Measurements from ENCODE around the gene CYP4F8.
"Not testable (repeated sequence)": the region's sequence is repeated elsewhere in the genome, so short reads cannot be mapped to it uniquely, and the experiment has no call there.

Gene CYP4F8

GRCh38 chr19:15614507-15615379 lies at the start of gene CYP4F8:
Gene CYP4F8 (plus strand): TSS chr19:15615218. CDS start chr19:15615617, 399 bp downstream.
- no peak for DNase-seq

- no peak for DNase-seq
These were observed 44.6 kb upstream of the CYP4F8 start for GRCh38 chr19:15570420-15570819.

GRCh38 chr19:15575406-15575805 lies 39.6 kb upstream of the CYP4F8 start:
- no peak for DNase-seq

- no peak for DNase-seq
These were observed 38.4 kb upstream of the CYP4F8 start for GRCh38 chr19:15576526-15577156.

GRCh38 chr19:15577184-15577771 lies 37.7 kb upstream of the CYP4F8 start:
- DNase-seq: no peak

- no peak for DNase-seq
These were observed 31.7 kb upstream of the CYP4F8 start for GRCh38 chr19:15583346-15583745.

GRCh38 chr19:15584095-15584494 lies 30.9 kb upstream of the CYP4F8 start:
- DNase-seq: no peak

- DNase-seq: peak; percentile 27 to 45
These were observed 30.4 kb upstream of the CYP4F8 start for GRCh38 chr19:15584541-15585115.

GRCh38 chr19:15587663-15588062 lies 27.4 kb upstream of the CYP4F8 start:
- DNase-seq: no peak

GRCh38 chr19:15588265-15588664 lies 26.8 kb upstream of the CYP4F8 start:
- DNase-seq: no peak

- no peak for DNase-seq
These were observed 25.1 kb upstream of the CYP4F8 start for GRCh38 chr19:15589760-15590451.

GRCh38 chr19:15591796-15592195 lies 23.2 kb upstream of the CYP4F8 start:
- no peak for DNase-seq

- DNase-seq: not testable (repeated sequence)
These were observed 22.5 kb upstream of the CYP4F8 start for GRCh38 chr19:15592506-15592905.

GRCh38 chr19:15593766-15594165 lies 21.3 kb upstream of the CYP4F8 start:
- not testable (repeated sequence) for DNase-seq

GRCh38 chr19:15595069-15595468 lies 19.9 kb upstream of the CYP4F8 start:
- DNase-seq: no peak

- not testable (repeated sequence) for DNase-seq
These were observed 6.8 kb upstream of the CYP4F8 start for GRCh38 chr19:15607978-15608925.

GRCh38 chr19:15609261-15609660 lies 5.8 kb upstream of the CYP4F8 start:
- no peak for DNase-seq

GRCh38 chr19:15612342-15612741 lies 2.7 kb upstream of the CYP4F8 start:
- DNase-seq: no peak

GRCh38 chr19:15613338-15613737 lies 1.7 kb upstream of the CYP4F8 start:
- DNase-seq: no peak

- DNase-seq: no peak
These were observed 508 bp downstream of the CYP4F8 start for GRCh38 chr19:15615526-15615925.

GRCh38 chr19:15616183-15616582 lies 1.2 kb downstream of the CYP4F8 start:
- DNase-seq: no peak
